ENCODE results near the gene APMAP. TPM values are rescaled to one million over a fixed set of nuclear protein-coding genes. Genes with fewer than 3 reads are reported as not detected.

APMAP gene
- polyA plus RNA-seq, 1 of the 3 experiments (the other 2 are of a cell fraction) = 107 TPM

GRCh38 chr20:24953209-24953575 is 39.4 kb downstream of the APMAP start (continued):
- TF ChIP-seq REST (IDR thresholded peaks at IDR 0.05; ENCODE audit: low read depth, low read length) (no peak), YY1 (IDR thresholded peaks at IDR 0.05; ENCODE audit: low read depth) (no peak), JUND (IDR thresholded peaks at IDR 0.05) (no peak), SMC3 (IDR thresholded peaks at IDR 0.05; ENCODE audit: low read depth, low read length) (no peak)

GRCh38 chr20:24952376-24953208 is 40.0 kb downstream of the APMAP start:
- Histone ChIP-seq H3K9me2 (no peaks in the 10 kb centered on the region), H3F3A (replicated peaks; ENCODE audit: insufficient read depth) (no peaks in the 10 kb centered on the region), H3K4me1 (ENCODE audit: control insufficient read depth in 1 of 2, insufficient read depth in 2 of 2, low read depth in 1 of 2, low read length in 1 of 2) (peaks cover 0 to 6% of the 10 kb centered on the region in 2 experiments; a peak in 1 of 4 replicates), H3K4me2 (no peak overlapping the region), H3K79me2 (ENCODE audit: insufficient read depth) (no peaks in the 10 kb centered on the region), H4K20me1 (ENCODE audit: insufficient read depth) (no peaks in the 10 kb centered on the region), H3K9ac (no peak overlapping the region), H3K9me3 (no peaks in the 10 kb centered on the region), H3K27me3 (ENCODE audit: insufficient read depth) (no peaks in the 10 kb centered on the region), H3K36me3 (replicated peaks in 1 of 2; ENCODE audit: control insufficient read depth in 1 of 2, insufficient read depth in 2 of 2, low read length in 1 of 2) (peaks cover 0 to 9% of the 10 kb centered on the region in 2 experiments), H3K4me3 (ENCODE audit: low read depth in 2 of 2, low read length in 1 of 2) (no peak overlapping the region), H2AFZ (ENCODE audit: low read depth) (no peak overlapping the region), H3K27ac (ENCODE audit: low read depth in 2 of 2, low read length in 1 of 2) (no peak overlapping the region)
- DNase-seq = no peak
- TF ChIP-seq TCF12 (IDR thresholded peaks at IDR 0.05) = no peak
- no peak for TF ChIP-seq EP300 (IDR thresholded peaks at IDR 0.05; ENCODE audit: borderline replicate concordance in 1 of 2, low read depth in 1 of 2, low read length in 1 of 2)
- 75% methylated on average over 4 of the region's 12 CpGs for WGBS (ENCODE audit: low lambda C conversion rate)
- ChIA-PET CTCF (interaction anchor here (1.3 kb wide), 1 partner anchor 11 kb away, joined by 3 read pairs; no protein-coding TSS in a partner anchor), POLR2A (no interaction called here)

- H3K4me2 ChIP-seq = no peak overlapping the region
- no peaks in the 10 kb centered on the region for H4K20me1 ChIP-seq (ENCODE audit: insufficient read depth)
- no peaks in the 10 kb centered on the region for H3K79me2 ChIP-seq (ENCODE audit: insufficient read depth)
- no peak overlapping the region for H3K27ac ChIP-seq (ENCODE audit: low read depth in 2 of 2, low read length in 1 of 2)
- peaks cover 0 to 6% of the 10 kb centered on the region in 2 experiments; a peak in 1 of 4 replicates for H3K4me1 ChIP-seq (ENCODE audit: control insufficient read depth in 1 of 2, insufficient read depth in 2 of 2, low read depth in 1 of 2, low read length in 1 of 2)
- no peaks in the 10 kb centered on the region for H3K9me2 ChIP-seq
- H3K36me3 ChIP-seq (replicated peaks in 1 of 2; ENCODE audit: control insufficient read depth in 1 of 2, insufficient read depth in 2 of 2, low read length in 1 of 2) = peaks cover 0 to 6% of the 10 kb centered on the region in 2 experiments
- no peak overlapping the region for H2AFZ ChIP-seq (ENCODE audit: low read depth)
- H3K9me3 ChIP-seq = no peaks in the 10 kb centered on the region
- no peak for DNase-seq
- H3K4me3 ChIP-seq (ENCODE audit: low read depth in 2 of 2, low read length in 1 of 2) = no peak overlapping the region
- TF ChIP-seq SMC3 (IDR thresholded peaks at IDR 0.05; ENCODE audit: low read depth, low read length) (no peak), RXRA (IDR thresholded peaks at IDR 0.05; ENCODE audit: borderline replicate concordance, low read depth) (no peak), EP300 (IDR thresholded peaks at IDR 0.05; ENCODE audit: borderline replicate concordance in 1 of 2, low read depth in 1 of 2, low read length in 1 of 2) (no peak), PBX3 (IDR thresholded peaks at IDR 0.05) (no peak), MXI1 (IDR thresholded peaks at IDR 0.05; ENCODE audit: low read depth, low read length) (no peak)
- ChIA-PET POLR2A (no interaction called here), CTCF (interaction anchor here (0.6 to 1.3 kb wide), 2 partner anchors 10 to 21 kb away, joined by 3 read pairs; no protein-coding TSS in a partner anchor)
- 36% methylated on average over 8 of the region's 11 CpGs for WGBS (ENCODE audit: low lambda C conversion rate)
- H3F3A ChIP-seq (replicated peaks; ENCODE audit: insufficient read depth) = no peaks in the 10 kb centered on the region
- H3K27me3 ChIP-seq (ENCODE audit: insufficient read depth) = no peaks in the 10 kb centered on the region
- no peak overlapping the region for H3K9ac ChIP-seq
Measured at GRCh38 chr20:24951536-24952083, 40.9 kb downstream of the APMAP start.
